ENCODE measurements around the gene ARHGEF33. TPM values are rescaled to one million over a fixed set of nuclear protein-coding genes. Genes with fewer than 3 reads are reported as not detected.

ARHGEF33 gene
- total RNA-seq, 1 experiment from 2014 or later, result 0.30 TPM

DNA sequence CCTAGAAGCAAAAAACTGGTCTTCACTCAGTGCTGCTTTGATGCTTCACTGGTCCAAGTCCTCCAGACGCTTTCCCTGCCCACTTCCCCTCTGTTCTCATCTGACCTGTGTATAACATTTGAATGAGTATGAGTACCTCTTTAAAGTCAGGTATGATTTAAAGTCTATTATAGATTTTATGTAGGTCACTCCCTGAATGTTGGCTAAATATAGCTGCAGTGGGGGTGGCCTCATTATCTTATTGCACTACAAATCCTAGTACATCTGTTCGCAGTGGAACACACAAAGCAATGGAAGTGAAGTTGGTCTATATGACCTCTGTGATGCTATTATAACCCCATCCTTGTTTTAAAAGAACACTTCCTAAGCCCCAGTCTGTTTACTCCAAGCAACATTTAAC is 33.2 kb downstream of the ARHGEF33 start (continued):
- TF ChIP-seq, protein P1, sequence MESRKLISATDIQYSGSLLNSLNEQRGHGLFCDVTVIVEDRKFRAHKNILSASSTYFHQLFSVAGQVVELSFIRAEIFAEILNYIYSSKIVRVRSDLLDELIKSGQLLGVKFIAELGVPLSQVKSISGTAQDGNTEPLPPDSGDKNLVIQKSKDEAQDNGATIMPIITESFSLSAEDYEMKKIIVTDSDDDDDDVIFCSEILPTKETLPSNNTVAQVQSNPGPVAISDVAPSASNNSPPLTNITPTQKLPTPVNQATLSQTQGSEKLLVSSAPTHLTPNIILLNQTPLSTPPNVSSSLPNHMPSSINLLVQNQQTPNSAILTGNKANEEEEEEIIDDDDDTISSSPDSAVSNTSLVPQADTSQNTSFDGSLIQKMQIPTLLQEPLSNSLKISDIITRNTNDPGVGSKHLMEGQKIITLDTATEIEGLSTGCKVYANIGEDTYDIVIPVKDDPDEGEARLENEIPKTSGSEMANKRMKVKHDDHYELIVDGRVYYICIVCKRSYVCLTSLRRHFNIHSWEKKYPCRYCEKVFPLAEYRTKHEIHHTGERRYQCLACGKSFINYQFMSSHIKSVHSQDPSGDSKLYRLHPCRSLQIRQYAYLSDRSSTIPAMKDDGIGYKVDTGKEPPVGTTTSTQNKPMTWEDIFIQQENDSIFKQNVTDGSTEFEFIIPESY (IDR thresholded peaks at IDR 0.05; ENCODE audit: extremely low read depth, insufficient replicate concordance, low read length), result no peak

DNA sequence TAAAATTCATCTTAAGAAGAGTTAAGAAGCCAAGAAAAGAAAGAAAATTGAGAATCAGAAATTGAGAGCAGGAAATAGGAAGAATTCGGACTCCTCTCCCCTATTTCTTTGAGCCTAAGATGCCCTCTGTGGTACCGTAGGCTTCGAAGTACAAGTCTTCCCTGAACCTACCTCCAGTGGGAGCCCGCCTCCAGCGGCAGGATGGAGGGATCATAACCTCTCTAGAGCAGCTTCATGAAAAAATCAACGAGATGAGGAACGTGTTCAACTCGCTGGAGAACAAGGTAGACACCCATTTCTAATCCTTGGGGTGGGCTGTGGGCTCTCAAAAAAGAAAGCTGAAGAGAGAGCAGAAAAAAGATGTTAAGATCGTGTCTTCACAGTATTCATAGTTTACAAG is 36.3 kb downstream of the ARHGEF33 start:
- POLR2A ChIA-PET, result no interaction called here
- H3K4me2 ChIP-seq (ENCODE audit: low read length), result no peak overlapping the region

More for the DNA sequence above, 36.3 kb downstream of the ARHGEF33 start:
- intact Hi-C loops (cut with micrococcal nuclease), result no loop called here
- TF ChIP-seq, protein P2, sequence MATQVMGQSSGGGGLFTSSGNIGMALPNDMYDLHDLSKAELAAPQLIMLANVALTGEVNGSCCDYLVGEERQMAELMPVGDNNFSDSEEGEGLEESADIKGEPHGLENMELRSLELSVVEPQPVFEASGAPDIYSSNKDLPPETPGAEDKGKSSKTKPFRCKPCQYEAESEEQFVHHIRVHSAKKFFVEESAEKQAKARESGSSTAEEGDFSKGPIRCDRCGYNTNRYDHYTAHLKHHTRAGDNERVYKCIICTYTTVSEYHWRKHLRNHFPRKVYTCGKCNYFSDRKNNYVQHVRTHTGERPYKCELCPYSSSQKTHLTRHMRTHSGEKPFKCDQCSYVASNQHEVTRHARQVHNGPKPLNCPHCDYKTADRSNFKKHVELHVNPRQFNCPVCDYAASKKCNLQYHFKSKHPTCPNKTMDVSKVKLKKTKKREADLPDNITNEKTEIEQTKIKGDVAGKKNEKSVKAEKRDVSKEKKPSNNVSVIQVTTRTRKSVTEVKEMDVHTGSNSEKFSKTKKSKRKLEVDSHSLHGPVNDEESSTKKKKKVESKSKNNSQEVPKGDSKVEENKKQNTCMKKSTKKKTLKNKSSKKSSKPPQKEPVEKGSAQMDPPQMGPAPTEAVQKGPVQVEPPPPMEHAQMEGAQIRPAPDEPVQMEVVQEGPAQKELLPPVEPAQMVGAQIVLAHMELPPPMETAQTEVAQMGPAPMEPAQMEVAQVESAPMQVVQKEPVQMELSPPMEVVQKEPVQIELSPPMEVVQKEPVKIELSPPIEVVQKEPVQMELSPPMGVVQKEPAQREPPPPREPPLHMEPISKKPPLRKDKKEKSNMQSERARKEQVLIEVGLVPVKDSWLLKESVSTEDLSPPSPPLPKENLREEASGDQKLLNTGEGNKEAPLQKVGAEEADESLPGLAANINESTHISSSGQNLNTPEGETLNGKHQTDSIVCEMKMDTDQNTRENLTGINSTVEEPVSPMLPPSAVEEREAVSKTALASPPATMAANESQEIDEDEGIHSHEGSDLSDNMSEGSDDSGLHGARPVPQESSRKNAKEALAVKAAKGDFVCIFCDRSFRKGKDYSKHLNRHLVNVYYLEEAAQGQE (IDR thresholded peaks at IDR 0.05; ENCODE audit: low read depth), result no peak
- TF ChIP-seq, protein P3, sequence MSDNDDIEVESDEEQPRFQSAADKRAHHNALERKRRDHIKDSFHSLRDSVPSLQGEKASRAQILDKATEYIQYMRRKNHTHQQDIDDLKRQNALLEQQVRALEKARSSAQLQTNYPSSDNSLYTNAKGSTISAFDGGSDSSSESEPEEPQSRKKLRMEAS (IDR thresholded peaks at IDR 0.05), result no peak
- TF ChIP-seq SP1 (IDR thresholded peaks at IDR 0.05; ENCODE audit: low read depth), result no peak
- TF ChIP-seq RAD21 (IDR thresholded peaks at IDR 0.05; ENCODE audit: low read depth), result no peak
- TF ChIP-seq YY1 (IDR thresholded peaks at IDR 0.05; ENCODE audit: extremely low read depth, insufficient replicate concordance, low read depth, low read length), result no peak
- no peak for TF ChIP-seq ZNF274 (IDR thresholded peaks at IDR 0.05; ENCODE audit: low read depth, low read length)
- no peak for TF ChIP-seq SRF (IDR thresholded peaks at IDR 0.05; ENCODE audit: low read depth)
- TF ChIP-seq, protein P4, sequence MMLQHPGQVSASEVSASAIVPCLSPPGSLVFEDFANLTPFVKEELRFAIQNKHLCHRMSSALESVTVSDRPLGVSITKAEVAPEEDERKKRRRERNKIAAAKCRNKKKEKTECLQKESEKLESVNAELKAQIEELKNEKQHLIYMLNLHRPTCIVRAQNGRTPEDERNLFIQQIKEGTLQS (IDR thresholded peaks at IDR 0.05), result no peak
- no peak for TF ChIP-seq EGR1 (IDR thresholded peaks at IDR 0.05; ENCODE audit: low read depth)
- no peak for TF ChIP-seq CBX3 (IDR thresholded peaks at IDR 0.05; ENCODE audit: low read depth)
- TF ChIP-seq EZH2 (IDR thresholded peaks at IDR 0.05), result no peak
- TF ChIP-seq, protein P1 (IDR thresholded peaks at IDR 0.05; ENCODE audit: extremely low read depth, insufficient replicate concordance, low read length), result no peak
- TF ChIP-seq JUND (IDR thresholded peaks at IDR 0.05), result no peak
- no peak for TF ChIP-seq POLR2AphosphoS5 (IDR thresholded peaks at IDR 0.05; ENCODE audit: low read depth, low read length)
- no peak for TF ChIP-seq EZH2phosphoT487 (IDR thresholded peaks at IDR 0.05; ENCODE audit: borderline replicate concordance)
- RAD21 ChIA-PET (ENCODE audit: low non-redundant PET in 1 of 2, low total read pairs in 2 of 2, uncharacterized antibody in 2 of 2, unreplicated experiment in 2 of 2), result no interaction called here
- Histone ChIP-seq H3K79me2 (ENCODE audit: insufficient read depth, low read length) (no peaks in the 10 kb centered on the region), H3K9me3 (ENCODE audit: control insufficient read depth in 1 of 2, insufficient read depth in 1 of 2, low read depth in 1 of 2, low read length in 2 of 2) (no peaks in the 10 kb centered on the region), H3K4me3 (replicated peaks in 1 of 2; ENCODE audit: low read depth in 1 of 2, low read length in 2 of 2) (no peak overlapping the region), H3K9ac (ENCODE audit: low read length) (no peak overlapping the region), H3K27me3 (ENCODE audit: insufficient read depth, low read length) (no peaks in the 10 kb centered on the region), H3K9me2 (ENCODE audit: insufficient read depth) (no peaks in the 10 kb centered on the region), H3K27ac (ENCODE audit: low read depth, low read length) (no peak overlapping the region), H2AFZ (ENCODE audit: low read depth, low read length, poor library complexity, severe bottlenecking) (no peak overlapping the region), H3K4me1 (ENCODE audit: control insufficient read depth in 1 of 2, insufficient read depth in 2 of 2, low read length in 2 of 2) (no peaks in the 10 kb centered on the region), H4K20me1 (ENCODE audit: insufficient read depth) (no peaks in the 10 kb centered on the region), H3K36me3 (ENCODE audit: control insufficient read depth in 1 of 2, insufficient read depth in 2 of 2, low read length in 2 of 2) (no peaks in the 10 kb centered on the region)
- ATAC-seq (no peak), DNase-seq (ENCODE audit: low read depth, low spot score) (no peak)
- CTCF ChIA-PET, result no interaction called here
- no TSS peak for BruUV-seq (replicated peaks)

All from HCT116 (cell line).